ENCODE results near the gene ZSCAN16. TPM values are rescaled to one million over a fixed set of nuclear protein-coding genes. Genes with fewer than 3 reads are reported as not detected.

Gene ZSCAN16
- total RNA-seq, 4 donors from 2014 or later: 4.0 to 4.6 (median 4.6) TPM

- TF ChIP-seq CTCF (IDR thresholded peaks at IDR 0.05; ENCODE audit: low read depth): no peak
Measured at GRCh38 chr6:28160233-28160632, 35.8 kb downstream of the ZSCAN16 start.

GRCh38 chr6:28161410-28162079 lies 37.1 kb downstream of the ZSCAN16 start:
- TF ChIP-seq CTCF (IDR thresholded peaks at IDR 0.05; ENCODE audit: low read depth): no peak

- TF ChIP-seq CTCF (IDR thresholded peaks at IDR 0.05; ENCODE audit: low read depth): no peak
Measured at GRCh38 chr6:28165563-28165962, 41.2 kb downstream of the ZSCAN16 start.

- TF ChIP-seq CTCF (IDR thresholded peaks at IDR 0.05; ENCODE audit: low read depth): no peak
Measured at GRCh38 chr6:28167068-28167467, 42.7 kb downstream of the ZSCAN16 start.

- TF ChIP-seq CTCF (IDR thresholded peaks at IDR 0.05; ENCODE audit: low read depth): no peak
Measured at GRCh38 chr6:28167926-28168325, 43.5 kb downstream of the ZSCAN16 start.

- no peak for TF ChIP-seq CTCF (IDR thresholded peaks at IDR 0.05; ENCODE audit: low read depth)
Measured at GRCh38 chr6:28171271-28171670, 46.9 kb downstream of the ZSCAN16 start.

- no peak for TF ChIP-seq CTCF (IDR thresholded peaks at IDR 0.05; ENCODE audit: low read depth)
Measured at GRCh38 chr6:28172006-28172405, 47.6 kb downstream of the ZSCAN16 start.

Measured in subcutaneous adipose tissue (tissue), 4 donors.